GM19438 (cell line): Measurements from ENCODE around the gene COBL.

Experiments
- ATAC-seq: cut with Tn5 transposase; IDR thresholded peaks from one replicate; pipeline ENCODE4 v1.9.1; 2021; ENCODE audit warnings: low read depth; ENCODE audit not compliant: unreplicated experiment

The COBL gene

DNA sequence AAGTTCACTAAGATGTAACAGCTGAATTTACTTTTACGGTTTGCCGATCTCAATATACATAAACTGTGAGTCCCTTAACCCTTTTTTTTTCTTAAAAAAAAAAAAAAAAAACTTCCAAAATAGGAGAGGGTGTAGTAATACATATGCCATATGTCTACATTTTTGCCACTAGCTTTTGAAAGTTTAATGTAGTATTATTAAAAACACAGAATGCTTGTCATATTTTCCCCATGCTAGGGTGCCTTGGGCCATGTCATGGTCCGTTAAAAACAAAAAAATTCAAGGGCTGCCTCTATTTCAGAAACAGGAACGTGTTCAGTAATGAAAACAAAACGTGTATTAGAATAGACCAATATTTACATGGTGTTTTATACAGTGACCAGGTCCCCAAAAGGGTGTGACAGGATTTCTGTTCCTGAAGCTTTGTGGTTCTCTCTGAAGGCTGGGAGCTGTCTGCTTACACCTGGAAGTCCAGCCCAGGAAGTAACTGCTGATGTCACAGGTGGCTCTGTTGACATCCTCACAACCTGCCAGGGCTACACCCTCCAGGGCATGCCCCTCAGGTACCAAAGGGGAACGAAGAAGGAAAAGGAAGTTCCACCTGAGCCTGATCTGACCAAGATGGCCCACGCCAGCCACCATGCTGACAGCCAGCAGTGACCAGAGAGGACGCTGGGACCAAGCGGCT, 79.0 kb downstream of the COBL start:
- no peak for ATAC-seq

DNA sequence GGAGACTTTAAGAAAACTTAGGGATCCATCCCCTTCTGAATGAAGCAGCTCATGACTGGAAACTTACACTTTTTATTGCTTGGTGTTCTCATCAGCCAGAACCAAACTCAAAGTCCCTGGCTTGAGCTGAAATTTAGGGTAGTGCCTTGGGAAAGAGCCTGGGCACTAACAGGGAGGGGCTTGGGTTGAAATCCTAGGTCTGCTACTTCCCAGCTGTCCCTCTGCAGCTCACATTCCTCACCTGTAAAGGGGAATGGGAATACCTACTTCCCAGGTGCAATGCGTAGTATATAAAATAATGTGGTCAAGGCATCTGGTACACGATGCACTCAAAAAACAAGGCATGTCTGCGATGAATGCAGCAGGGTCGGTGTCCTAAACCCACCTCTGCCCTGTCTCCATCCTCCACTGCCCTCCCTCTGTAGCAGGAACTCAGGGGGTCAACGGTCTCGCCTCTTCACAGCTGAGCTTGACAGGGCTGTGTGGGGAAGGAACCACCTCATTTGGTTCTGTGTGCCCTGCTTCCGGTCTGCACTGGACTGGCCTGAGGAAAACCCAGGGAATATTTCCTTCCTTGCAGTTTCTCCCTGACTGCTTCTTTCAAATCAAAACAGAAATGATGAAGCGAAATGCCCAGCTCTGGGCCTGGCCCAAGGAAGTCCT, 80.0 kb downstream of the COBL start:
- ATAC-seq, result no peak

DNA sequence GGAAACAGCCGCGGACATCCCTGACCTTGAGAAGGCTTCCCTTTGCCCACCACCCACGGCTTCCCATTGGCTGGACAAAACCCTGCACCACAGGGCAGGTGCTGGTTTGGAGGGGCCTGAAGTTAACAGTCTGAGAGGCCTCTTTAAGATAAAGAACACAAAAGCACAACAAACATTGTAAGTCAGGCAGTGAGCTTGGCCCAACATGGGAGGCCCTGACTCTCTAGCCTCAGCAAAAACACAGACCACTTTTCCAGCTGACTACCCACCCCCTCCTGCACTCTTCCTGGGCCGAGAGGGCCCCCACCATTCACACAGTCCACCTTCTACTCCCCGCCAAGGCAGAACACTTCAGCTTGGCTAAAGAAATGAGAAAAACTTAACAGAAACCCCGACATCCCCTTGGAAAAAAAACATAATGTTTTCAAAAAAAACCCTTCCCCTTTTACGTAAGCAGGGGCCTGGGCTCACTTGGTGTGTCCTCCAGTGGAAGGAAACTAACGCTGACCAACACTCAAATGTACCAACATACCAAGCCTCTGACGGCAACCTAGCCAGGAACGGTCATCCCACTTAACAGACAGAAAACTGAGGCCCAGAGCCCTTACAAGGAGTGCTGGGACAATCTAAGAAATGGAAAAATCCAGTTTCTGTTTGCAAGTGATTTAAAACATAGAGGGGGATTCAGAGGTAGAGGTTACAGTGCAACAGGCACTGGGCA, 80.9 kb downstream of the COBL start:
- ATAC-seq, result no peak

GRCh38 chr7:51234609-51235308, 81.8 kb downstream of the COBL start:
- no peak for ATAC-seq

DNA sequence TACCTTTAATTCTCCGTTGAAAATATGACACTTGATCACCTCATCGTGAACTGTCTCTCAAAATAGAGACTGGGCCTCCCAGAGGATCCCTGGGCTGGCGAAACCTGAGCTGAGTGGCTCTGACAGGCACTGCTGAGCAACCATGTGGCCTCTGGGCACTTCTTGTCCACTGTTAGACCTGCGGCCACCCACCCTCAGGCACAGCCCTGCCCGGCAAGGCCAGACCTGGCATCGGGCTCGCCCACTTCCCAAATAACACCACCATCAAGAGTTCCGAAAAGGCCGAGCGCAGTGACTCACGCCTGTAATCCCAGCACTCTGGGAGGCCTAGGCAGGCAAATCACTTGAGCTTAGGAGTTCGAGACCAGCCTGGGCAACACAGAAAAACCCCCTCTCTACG, 82.5 kb downstream of the COBL start:
- no peak for ATAC-seq

DNA sequence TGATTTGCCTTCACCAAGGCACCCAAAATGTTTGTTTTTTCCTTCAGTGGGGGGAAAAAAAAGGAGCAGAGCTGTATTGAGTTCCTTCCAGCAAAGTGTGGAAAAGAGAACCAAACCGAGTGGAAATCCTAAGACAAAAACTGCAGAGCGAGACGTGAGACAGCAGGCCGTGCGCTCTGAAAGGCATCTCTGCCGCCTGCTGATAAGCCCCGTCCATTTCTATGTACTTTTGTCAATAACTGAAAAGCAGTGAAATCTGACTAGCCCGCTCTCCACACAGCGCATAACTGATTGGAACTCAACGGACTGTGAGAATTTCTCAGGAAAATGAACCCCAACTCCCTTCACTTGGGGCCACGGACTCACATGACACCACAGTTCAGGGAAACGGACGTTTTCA, 83.2 kb downstream of the COBL start:
- ATAC-seq, result no peak

DNA sequence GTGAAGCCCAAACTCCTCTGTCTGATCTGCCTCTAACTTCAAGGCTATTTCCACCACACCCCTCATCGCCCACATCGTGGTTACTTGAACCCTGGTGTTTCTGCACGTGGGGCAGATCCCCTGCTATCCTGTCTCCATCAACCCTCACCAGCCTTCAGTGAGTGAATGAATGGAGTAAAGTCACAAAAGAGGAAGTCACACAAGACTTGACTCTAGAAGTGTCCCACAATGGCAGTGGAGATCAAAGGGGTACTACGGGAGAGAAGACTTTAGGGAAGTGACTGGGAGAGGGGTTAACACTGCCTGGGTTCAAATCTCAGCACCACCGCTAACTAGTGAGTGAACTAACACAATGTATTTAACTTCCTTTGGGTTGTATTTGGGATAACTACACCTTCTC, 85.9 kb downstream of the COBL start:
- ATAC-seq, result no peak

DNA sequence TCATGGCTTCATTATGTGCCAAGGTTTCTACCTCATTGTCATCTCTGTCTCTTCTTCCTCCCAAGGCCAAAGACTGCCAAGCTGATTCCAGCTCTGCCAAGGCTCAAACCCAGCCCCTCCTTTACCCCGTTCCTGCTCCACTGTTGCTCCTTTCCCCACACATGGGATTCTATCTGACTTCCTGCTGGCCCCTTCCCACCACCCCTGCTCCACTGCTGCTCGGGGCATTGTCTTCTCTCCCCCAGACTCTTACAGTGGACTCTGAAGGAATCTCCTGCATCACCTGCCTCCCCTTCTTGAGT, 86.3 kb downstream of the COBL start:
- ATAC-seq, result no peak

DNA sequence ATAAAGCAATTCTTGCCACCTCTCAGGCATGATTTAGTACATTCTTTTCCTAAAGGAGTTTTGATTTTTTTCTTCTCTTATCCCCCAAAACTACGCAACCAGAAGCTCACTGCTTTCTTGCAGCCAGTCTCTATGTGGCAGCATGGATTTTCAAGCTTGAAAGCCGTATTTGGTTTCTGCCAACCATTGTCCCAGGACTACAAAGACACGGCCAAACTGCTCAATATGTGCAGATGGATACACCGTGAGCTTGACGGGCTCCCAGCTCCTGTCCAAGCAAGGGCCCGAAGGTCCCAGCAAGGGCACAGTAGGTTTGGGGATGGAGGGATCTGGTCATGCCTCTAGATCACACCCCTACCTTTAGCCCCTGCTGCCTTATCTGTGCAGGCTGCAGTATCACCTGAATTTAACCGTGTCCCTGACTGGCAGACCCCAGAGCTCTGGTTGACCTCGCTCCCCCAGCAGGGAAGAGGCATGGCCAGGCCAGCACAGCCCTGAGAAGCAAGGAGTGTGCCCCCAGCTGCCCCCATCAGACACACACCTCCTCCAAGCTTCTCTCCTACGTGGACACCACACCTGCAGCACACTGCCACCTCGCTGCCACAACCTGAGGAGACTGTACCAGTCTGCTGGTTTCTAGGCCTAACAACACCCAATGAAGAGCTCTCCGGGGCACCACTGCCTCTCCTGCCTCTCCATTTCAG, 86.8 kb downstream of the COBL start:
- no peak for ATAC-seq

- no peak for ATAC-seq
Observed at GRCh38 chr7:51229106-51229537, 87.5 kb downstream of the COBL start.

- ATAC-seq, result no peak
Observed at GRCh38 chr7:51228386-51228958, 88.1 kb downstream of the COBL start.

DNA sequence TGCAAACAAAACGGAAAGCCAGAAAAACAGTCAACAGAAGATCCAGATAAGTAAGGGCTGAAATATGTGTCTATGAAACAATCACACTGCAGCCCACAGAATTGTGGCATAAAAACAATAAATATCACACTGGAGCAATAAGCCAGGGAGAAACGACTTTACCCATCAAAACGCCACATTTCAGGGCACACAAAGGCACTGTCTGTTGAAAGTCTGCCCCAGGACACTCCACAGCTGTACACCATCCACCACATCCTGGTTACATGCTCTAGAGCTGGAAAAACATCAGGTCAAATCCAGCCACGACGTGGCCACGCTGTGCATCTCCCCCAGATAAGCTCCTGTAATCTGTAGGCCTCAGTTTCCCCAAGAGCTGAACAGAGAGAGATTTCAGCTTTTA, 88.7 kb downstream of the COBL start:
- no peak for ATAC-seq

- ATAC-seq, result no peak
Observed at GRCh38 chr7:51226916-51227535, 89.6 kb downstream of the COBL start.

DNA sequence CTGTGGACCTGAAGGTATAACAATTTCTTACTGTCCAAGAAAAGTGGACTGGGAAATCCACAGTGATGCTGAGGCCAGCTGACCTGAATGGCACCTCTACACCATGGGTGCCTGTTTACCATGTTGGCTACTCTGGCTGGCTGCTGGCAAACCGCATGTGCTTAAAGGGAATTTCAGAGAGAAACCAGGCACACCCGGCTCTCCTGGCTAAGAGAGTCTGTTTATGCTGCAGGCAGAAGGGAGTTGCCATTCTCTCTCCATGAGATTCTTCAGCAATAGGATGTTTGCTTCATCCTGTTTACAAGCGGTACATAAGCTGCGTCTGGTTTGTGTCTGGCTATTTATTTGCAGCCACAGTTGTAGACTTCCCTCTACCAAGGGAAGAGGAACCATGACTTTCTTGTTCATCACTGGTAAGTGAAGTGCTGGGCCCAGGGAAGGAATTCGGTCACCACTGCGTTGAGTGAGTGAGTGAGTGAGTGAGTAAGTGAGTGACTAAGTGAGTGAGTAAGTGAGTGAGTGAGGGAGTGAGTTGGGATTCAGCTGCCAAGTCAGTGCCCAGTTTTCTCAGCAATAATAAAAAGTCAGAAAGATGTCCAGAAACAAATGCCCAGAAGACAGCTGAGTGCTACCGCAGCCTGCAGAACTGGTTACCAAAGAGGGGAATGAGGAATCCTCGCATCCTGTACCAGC, 90.4 kb downstream of the COBL start:
- no peak for ATAC-seq

- no peak for ATAC-seq
Observed at GRCh38 chr7:51224811-51225595, 91.6 kb downstream of the COBL start.

GRCh38 chr7:51223505-51223904, 93.1 kb downstream of the COBL start:
- no peak for ATAC-seq

- no peak for ATAC-seq
Observed at GRCh38 chr7:51222916-51223315, 93.7 kb downstream of the COBL start.

GRCh38 chr7:51220226-51220625, 96.4 kb downstream of the COBL start:
- no peak for ATAC-seq
